ENCODE results near the gene CYB5D1.

DNA sequence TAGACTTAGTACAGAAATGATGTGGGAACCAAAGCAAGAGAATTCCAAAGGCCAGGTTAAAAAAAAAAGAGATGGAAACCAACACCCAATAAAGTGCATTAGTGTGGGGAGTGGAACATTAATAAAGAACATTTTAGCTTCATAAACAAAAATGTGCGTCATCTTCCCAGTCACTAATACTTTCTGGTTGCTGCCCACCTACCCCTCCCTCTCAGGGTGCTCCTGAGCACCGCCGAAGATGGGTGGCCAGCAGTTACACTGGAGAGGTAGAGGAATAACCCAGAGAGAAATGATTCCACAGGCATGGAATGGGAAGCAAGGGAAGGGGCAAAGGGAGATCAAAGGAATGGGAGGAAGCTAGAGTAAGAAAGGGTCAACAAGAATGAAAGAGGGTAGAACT is 24.8 kb downstream of the CYB5D1 start:
- TF ChIP-seq POLR2A (IDR thresholded peaks at IDR 0.05; ENCODE audit: low read depth): no peak
- TF ChIP-seq, protein P1, sequence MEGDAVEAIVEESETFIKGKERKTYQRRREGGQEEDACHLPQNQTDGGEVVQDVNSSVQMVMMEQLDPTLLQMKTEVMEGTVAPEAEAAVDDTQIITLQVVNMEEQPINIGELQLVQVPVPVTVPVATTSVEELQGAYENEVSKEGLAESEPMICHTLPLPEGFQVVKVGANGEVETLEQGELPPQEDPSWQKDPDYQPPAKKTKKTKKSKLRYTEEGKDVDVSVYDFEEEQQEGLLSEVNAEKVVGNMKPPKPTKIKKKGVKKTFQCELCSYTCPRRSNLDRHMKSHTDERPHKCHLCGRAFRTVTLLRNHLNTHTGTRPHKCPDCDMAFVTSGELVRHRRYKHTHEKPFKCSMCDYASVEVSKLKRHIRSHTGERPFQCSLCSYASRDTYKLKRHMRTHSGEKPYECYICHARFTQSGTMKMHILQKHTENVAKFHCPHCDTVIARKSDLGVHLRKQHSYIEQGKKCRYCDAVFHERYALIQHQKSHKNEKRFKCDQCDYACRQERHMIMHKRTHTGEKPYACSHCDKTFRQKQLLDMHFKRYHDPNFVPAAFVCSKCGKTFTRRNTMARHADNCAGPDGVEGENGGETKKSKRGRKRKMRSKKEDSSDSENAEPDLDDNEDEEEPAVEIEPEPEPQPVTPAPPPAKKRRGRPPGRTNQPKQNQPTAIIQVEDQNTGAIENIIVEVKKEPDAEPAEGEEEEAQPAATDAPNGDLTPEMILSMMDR (IDR thresholded peaks at IDR 0.05): no peak

All from esophagus muscularis mucosa (tissue), 3 donors.